GM12801 (cell line): Measurements from ENCODE around the gene GPRASP2.

Source experiments
- TF ChIP-seq, protein P1 (sequence below): IDR thresholded peaks from one replicate; pipeline ENCODE4 v1.5.1; 2011; ENCODE audit warnings: control low read depth; ENCODE audit not compliant: insufficient read length; ENCODE audit errors: extremely low read depth

GPRASP2 gene

DNA sequence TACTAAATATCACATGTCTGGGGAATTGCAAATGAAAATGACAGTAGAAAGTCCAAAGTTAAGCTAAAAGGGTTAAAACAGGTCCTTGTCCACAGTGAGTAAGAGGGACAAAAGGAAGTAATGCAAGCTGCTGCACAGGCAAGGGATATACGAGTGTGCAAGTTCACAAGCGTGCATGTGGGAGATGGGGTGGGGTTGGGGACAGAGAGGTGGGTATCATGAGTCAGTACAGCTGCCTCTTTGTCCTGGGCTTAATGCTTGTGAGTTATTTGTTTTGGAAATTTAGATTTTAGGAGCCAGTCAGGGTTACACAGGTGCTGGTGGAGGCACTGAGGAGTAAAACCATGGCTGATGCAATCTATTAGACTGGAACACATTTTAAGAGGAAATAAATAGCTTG is 3.3 kb upstream of the GPRASP2 start:
- TF ChIP-seq, protein P1, sequence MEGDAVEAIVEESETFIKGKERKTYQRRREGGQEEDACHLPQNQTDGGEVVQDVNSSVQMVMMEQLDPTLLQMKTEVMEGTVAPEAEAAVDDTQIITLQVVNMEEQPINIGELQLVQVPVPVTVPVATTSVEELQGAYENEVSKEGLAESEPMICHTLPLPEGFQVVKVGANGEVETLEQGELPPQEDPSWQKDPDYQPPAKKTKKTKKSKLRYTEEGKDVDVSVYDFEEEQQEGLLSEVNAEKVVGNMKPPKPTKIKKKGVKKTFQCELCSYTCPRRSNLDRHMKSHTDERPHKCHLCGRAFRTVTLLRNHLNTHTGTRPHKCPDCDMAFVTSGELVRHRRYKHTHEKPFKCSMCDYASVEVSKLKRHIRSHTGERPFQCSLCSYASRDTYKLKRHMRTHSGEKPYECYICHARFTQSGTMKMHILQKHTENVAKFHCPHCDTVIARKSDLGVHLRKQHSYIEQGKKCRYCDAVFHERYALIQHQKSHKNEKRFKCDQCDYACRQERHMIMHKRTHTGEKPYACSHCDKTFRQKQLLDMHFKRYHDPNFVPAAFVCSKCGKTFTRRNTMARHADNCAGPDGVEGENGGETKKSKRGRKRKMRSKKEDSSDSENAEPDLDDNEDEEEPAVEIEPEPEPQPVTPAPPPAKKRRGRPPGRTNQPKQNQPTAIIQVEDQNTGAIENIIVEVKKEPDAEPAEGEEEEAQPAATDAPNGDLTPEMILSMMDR: no peak

DNA sequence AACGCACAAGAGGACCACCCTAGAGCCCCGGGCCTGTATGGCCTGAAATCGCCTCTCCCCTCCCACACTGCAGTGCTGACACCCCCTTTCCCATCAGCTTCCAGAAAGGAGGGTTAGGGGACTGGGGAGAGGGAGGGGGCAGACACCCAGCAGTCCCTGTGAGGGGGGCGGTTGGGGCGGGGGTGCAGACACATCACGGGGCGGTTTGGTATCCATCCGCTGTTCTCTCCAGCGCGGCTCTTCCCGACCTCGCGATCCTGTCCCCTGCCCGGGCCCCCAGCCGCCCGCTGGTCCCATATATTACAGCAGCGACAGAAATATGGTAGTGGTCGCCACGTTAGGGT is 404 bp upstream of the GPRASP2 start:
- TF ChIP-seq, protein P1: no peak

DNA sequence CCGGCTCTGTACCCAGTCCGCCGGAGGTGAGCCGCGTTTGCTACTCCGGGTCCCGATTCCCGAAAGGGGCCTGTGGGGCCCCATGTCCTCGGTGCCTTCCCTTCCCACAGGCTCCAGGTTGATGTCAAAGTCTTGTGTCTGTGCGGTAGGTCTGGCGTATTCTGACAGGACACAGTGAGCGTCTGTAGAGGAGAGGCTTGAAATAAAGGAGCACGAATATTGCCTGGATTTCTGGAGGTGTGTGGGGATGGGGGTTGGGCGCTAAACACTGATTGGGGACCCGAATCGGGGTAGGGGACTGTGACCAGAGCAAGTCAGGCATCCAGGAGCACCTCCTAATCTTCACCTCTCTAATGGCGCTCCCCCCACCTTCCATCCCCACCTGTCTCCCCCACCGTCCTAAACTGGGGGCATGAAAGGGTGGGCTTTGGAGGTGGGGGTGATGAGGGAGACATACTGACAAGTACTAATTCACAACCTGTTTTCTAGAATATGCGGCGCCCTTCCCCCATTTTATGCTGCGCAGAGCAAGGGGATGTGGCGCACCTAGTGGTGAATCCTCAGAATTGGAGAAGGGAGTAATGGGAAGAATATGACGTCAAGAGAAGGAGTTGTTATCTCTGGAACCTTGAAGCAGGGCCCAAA is 855 bp downstream of the GPRASP2 start:
- TF ChIP-seq, protein P1: no peak

DNA sequence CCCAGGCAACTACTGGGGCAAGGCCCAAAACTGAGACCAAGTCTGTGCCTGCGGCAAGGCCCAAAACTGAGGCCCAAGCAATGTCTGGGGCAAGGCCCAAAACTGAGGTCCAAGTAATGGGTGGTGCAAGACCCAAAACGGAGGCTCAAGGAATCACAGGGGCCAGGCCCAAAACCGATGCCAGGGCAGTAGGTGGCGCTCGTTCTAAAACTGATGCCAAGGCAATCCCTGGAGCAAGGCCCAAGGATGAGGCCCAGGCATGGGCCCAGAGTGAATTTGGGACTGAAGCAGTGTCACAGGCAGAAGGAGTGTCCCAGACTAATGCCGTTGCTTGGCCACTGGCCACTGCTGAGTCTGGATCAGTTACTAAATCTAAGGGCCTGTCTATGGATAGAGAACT is 2.7 kb downstream of the GPRASP2 start:
- TF ChIP-seq, protein P1: no peak

DNA sequence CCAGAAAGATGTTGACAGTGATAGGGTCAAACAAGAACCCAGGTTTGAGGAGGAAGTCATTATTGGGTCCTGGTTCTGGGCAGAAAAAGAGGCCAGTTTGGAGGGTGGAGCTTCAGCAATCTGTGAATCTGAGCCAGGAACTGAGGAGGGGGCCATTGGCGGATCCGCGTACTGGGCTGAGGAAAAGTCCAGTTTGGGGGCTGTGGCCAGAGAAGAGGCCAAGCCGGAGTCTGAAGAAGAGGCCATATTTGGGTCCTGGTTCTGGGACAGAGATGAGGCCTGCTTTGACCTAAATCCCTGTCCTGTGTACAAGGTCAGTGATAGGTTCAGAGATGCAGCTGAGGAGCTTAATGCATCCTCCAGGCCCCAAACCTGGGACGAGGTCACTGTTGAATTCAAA is 3.7 kb downstream of the GPRASP2 start:
- TF ChIP-seq, protein P1: no peak

DNA sequence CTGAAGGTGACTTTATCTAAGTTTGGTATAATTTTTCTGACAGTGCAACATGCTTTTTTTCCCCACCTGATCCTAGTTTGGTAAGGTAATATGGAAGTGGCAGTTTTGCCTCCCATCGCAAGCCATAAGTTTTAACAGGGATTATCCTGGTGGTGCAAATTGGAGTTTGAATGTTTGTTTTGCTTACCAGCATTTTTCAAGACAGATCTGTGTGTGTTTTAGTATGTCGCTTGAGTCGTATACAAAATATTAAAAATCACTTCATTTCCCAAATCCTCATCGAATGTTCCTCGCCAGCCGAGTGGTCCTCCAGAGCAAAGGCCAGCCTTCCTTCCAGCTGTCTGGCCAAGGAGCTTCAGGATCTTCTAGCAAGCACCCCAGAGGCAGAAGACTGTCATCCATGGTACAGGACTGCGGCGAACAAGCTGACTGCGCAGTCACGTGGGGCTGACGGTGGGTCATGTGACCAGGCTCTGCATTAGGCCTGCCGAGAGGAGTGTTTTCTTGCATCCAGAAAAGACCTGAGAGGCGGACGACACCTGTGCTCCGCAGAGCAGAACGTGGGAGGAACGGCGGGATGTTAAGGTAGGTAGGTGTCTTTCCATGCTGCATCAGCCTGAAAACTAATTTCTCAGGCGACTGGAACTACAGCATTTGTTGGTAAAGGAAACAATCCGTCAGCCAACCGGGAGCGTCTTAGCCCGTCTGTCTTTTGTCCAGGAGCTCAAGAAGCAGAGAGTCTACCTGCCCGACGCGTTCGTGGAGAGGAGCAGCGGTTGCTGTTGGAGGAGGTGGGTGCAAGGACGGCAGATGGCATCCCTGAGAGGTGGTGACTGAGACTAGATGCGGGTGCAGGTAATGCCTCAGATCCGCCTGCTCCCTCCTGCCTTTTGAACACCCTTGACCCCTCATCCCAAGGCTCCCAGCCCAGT is 8.3 kb downstream of the GPRASP2 start, which contains the start of gene GPRASP3:
GPRASP3 (plus strand) TSS at position 507 of the 932 bp plus-strand sequence. CDS start 28,253 bp downstream, outside the sequence.
- TF ChIP-seq, protein P1: no peak

DNA sequence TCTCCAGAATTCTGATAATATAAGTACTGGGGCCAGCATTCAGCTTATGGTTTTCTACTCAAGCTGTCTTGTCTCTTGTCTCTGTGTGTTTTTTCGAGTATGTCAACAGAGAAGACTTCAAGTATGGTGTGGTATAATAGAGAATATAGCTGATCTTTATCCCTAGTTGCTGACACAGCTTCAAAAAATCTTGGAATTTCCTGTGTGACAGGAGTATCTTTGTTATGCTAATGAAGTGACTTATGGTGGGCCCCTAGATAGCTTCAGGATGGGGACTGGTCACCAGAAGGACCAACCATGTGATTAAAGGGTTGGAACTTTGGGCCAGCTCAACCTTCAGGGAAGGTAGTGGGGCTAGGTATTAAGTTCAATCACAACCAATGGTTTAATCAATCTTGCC is 11.2 kb downstream of the GPRASP2 start:
- TF ChIP-seq, protein P1: no peak
